GM21360 (cell line): ENCODE results near the gene COX17.

Source experiments
- ATAC-seq: cut with Tn5 transposase; IDR thresholded peaks from one replicate; pipeline ENCODE4 v1.9.1; 2021; ENCODE audit warnings: mild to moderate bottlenecking, moderate library complexity; ENCODE audit not compliant: unreplicated experiment

Gene COX17

GRCh38 chr3:119675188-119675874, 1.9 kb downstream of the COX17 start:
- ATAC-seq, result no peak

- ATAC-seq, result no peak
Observed at GRCh38 chr3:119673875-119674274, 3.3 kb downstream of the COX17 start.

GRCh38 chr3:119672776-119673175, 4.4 kb downstream of the COX17 start:
- ATAC-seq, result no peak

GRCh38 chr3:119669906-119670570, 7.2 kb downstream of the COX17 start:
- no peak for ATAC-seq

GRCh38 chr3:119665954-119666559, 11.1 kb downstream of the COX17 start:
- ATAC-seq, result no peak

- ATAC-seq, result no peak
Observed at GRCh38 chr3:119664850-119665379, 12.3 kb downstream of the COX17 start.

- ATAC-seq, result no peak
Observed at GRCh38 chr3:119664370-119664769, 12.8 kb downstream of the COX17 start.

- no peak for ATAC-seq
Observed at GRCh38 chr3:119663885-119664284, 13.3 kb downstream of the COX17 start.

GRCh38 chr3:119662604-119663373, 14.4 kb downstream of the COX17 start:
- ATAC-seq, result no peak

GRCh38 chr3:119660474-119661440, 16.4 kb downstream of the COX17 start, which contains the start of gene POPDC2:
POPDC2 (minus strand) TSS chr3:119660589; CDS start chr3:119660423, 166 bp downstream.
- ATAC-seq, result no peak

GRCh38 chr3:119659606-119660291, 17.5 kb downstream of the COX17 start:
- no peak for ATAC-seq

- no peak for ATAC-seq
Observed at GRCh38 chr3:119658994-119659393, 18.2 kb downstream of the COX17 start.

GRCh38 chr3:119657887-119658702, 19.1 kb downstream of the COX17 start:
- no peak for ATAC-seq

GRCh38 chr3:119653876-119654275, 23.3 kb downstream of the COX17 start:
- ATAC-seq, result no peak

GRCh38 chr3:119652306-119653033, 24.7 kb downstream of the COX17 start:
- no peak for ATAC-seq

- ATAC-seq, result no peak
Observed at GRCh38 chr3:119649761-119650160, 27.4 kb downstream of the COX17 start.

GRCh38 chr3:119647843-119648575, 29.2 kb downstream of the COX17 start:
- no peak for ATAC-seq
